ENCODE data around the gene PET100.
"Not testable (repeated sequence)": the region's sequence is repeated elsewhere in the genome, so short reads cannot be mapped to it uniquely, and the experiment has no call there.

DNA sequence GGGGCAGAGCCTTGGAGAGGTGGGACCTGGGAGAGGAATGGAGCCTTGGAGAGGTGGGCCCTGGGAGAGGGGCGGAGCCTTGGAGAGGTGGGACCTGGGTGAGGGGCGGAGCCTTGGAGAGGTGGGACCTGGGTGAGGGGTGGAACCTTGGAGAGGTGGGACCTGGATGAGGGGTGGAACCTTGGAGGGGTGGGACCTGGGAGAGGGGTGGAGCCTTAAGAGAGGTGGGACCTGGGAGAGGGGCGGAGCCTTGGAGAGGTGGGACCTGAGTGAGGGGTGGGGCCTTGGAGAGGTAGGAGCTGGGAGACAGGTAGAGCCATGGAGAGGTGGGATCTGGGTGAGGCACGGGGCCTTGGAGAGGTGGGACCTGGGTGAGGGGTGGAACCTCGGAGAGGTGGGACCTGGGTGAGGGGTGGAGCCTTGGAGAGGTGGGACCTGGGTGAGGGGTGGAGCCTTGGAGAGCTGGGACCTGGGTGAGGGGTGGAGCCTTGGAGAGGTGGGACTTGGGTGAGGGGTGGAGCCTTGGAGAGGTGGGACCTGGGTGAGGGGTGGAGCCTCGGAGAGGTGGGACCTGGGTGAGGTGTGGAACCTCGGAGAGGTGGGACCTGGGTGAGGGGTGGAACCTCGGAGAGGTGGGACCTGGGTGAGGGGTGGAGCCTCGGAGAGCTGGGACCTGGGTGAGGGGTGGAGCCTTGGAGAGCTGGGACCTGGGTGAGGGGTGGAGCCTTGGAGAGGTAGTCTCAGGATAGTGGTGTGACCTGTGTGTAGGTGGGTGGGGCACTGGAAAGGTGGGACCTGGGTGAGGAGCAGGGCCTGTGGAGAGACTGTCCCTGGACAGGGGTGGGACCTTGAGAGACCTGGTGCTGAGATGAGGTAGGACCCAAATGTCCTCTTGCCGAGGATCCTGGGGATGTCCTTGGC is 14.3 kb downstream of the PET100 start:
- not testable (repeated sequence) for TF ChIP-seq CTCF (IDR thresholded peaks at IDR 0.05; ENCODE audit: low read length); EZH2 (IDR thresholded peaks at IDR 0.05; ENCODE audit: borderline replicate concordance, low read length)

All from OCI-LY1 (cell line).